Measurements from ENCODE around the gene DND1.
"Not testable (repeated sequence)": the region's sequence is repeated elsewhere in the genome, so short reads cannot be mapped to it uniquely, and the experiment has no call there.

Gene DND1

DNA sequence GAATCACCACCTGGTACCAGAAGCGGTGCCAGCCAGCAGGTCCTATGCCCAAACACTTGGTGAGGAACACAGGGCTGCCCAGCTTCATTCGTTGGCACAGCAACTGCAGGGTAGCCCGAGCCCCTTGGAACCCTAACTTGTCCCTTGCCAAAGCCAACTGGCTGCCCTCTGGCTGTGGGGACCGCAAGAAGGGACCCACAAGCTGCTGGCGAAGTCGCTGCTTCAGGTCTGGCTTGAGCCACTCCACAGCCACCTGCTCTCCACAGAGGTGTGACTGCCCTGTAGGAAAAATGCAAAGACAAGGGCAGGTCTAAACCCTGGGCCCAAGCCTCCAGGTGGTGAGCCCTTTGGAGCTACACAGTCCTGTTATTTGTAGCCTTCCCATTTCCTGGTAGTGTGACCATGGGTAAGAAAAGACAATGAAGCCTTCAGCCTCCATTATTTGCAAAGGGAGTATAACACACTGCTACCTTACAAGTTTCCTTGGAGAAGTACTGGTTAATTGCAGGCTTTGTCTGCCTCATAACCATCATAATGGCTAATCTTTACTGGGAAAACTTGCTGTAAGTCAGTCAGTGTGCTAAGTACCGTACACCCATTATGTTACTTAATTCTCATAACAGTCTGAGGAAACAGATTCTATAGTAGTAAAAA is 1.8 kb downstream of the DND1 start:
- DNase-seq: no peak

DNA sequence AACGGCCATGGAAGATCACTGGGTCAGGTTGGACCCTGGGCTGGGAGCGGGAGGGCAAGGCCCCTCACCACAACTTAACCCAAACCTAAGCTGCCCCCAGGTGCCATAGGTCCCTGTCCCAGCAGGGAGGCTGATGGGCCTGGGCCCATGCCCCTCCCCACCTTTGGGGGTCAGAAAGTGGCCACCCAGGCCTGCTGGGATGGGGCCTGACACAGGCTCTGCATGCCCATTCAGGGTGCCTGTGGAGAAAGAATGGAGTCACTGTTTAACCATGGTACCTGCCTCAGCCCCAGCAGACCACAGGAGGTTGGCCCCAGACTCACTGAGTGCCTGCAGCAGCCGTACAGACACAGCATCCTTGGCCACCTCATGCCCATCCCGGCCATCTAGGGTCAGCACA is 2.3 kb downstream of the DND1 start:
- not testable (repeated sequence) for DNase-seq

DNA sequence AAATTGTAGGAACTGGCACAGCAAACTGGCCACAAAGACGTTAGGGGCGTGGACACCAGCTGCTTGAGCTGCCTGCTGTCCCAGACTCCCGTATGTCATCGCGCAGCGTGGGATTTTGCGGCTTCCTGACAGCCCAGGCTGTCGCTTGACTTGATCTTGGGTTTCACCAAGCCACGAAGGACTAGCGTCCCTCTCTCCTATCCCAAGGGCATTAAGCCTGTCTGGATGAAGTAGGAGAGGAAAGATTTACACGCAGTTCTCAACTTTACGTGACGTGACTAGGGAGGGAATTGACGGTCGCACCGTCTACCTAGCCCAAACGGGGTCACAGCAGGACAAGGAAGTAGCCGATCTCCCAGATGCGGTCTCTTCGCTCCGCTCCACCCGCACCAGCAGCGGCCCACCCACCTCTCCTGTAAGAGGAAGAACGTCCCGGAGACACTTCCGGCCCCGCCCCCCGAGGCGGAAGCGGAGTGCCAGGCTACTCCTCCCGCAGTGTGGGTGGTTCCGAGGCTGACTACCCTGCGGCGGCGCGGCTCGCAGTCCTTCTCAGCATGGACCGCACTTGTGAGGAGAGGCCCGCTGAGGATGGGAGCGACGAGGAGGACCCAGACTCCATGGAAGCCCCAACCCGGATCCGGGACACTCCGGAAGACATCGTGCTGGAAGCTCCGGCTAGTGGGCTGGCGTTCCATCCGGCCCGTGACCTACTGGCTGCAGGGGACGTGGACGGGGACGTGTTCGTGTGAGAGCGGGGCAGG is 8.8 kb downstream of the DND1 start, which contains the start of gene WDR55:
Gene WDR55, plus strand, starts transcription at position 546 of the 761 bp plus-strand sequence. Its CDS starts 9 bp downstream, at position 555.
- DNase-seq: peak; percentile 93

DNA sequence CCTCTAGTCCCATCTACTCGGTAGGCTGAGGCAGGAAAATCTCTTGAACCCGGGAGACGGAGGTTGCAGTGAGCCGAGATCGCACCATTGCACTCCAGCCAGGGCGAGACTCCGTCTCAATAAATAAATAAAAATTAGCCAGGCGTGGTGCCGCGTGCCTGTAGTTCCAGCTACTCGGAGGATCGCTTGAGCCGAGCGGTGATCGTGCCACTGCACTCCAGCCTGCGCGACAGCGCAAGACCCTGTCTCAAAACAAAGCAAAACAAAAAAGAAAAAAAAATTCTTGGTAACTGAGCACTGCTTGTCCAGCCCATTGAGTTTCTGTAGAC is 9.4 kb downstream of the DND1 start:
- DNase-seq: no peak

DNA sequence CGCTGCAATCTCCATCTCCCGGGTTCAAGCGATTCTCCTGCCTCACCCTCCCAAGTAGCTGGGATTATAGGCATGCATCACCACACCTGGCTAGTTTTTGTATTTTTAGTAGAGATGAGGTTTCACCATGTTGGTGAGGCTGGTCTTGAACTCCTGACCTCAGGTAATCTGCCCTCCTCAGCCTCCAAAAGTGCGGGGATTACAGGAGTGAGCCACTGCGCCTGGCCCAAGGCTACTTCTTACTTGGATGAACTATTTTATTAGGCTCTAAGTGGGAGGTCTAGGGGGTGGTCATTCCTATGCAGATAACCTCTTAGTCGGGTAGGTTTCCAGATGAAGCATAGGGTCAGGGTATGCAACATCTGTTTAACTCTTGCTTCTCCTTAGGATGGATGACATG is 13.0 kb downstream of the DND1 start:
- DNase-seq: not testable (repeated sequence)

DNA sequence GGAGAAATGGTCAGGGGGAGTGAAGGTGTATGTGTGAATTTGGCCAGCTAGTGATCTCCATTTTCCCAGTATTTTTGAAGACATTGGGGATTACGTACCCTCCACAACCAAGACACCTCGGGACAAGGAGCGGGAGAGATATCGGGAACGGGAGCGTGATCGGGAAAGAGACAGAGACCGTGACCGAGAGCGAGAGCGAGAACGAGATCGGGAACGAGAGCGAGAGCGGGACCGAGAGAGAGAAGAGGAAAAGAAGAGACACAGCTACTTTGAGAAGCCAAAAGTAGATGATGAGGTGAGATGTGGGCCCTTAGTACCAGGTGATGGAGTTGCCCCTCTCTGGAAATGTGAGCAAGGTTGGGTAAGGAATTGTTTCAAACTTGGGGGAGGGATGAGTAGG is 14.5 kb downstream of the DND1 start:
- no peak for DNase-seq

DNA sequence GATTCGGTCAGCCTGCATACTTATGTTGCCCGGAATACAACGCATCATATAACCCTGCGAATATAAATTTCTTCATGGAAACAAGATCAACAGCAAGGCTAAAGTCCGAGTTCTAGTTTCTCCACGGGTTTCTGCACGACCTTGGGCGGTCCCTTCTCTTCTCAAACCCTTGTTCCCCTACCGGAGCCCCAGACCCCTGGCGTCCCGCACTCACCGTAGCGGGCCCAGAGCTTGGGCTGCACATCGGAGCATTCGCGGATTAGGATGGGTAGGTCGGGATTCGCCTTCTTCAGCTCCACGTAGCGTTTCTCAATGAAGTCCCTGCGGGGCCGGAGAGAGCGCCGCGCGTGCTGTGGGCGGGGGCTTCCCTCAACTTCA is 26.3 kb downstream of the DND1 start:
- no peak for DNase-seq

DNA sequence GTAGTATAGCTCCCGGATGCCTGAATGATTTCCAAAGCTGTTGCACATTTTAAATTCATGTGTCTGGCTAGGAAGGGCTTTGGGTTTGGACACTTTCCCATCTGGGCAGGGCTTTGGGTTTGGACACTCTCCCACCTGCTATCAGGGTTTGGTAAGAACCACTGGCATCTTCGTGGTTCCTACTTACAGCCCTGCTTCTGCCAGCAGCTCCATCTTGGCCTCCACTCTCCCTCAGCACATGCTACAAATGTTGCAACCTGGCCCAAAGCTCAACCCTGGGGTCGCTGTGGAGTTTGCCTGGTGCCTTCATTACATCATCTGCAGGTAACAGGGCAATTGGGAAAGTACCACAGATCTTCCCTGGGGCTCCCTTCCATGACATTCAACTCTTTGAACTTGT is 30.7 kb downstream of the DND1 start:
- DNase-seq: no peak

DNA sequence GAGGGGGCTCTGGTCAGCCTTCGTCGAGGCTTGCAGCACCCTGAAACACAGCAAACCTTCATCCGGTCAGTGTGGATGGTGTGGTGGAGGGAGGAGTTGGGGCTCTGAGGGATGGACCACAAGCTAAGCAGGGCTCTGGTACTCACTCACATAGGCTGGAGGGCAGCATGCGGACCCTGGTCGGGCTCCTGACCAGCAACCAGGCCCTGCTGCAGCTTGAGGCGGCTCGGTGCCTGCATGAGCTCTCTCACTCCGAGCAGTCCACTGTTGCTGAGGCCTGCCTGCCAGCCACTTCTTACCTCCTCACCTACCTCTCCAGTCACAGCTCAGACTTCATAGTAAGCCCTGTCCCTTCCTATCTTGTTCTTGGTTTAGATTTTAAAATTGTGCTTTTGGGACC is 31.7 kb downstream of the DND1 start:
- DNase-seq: no peak

DNA sequence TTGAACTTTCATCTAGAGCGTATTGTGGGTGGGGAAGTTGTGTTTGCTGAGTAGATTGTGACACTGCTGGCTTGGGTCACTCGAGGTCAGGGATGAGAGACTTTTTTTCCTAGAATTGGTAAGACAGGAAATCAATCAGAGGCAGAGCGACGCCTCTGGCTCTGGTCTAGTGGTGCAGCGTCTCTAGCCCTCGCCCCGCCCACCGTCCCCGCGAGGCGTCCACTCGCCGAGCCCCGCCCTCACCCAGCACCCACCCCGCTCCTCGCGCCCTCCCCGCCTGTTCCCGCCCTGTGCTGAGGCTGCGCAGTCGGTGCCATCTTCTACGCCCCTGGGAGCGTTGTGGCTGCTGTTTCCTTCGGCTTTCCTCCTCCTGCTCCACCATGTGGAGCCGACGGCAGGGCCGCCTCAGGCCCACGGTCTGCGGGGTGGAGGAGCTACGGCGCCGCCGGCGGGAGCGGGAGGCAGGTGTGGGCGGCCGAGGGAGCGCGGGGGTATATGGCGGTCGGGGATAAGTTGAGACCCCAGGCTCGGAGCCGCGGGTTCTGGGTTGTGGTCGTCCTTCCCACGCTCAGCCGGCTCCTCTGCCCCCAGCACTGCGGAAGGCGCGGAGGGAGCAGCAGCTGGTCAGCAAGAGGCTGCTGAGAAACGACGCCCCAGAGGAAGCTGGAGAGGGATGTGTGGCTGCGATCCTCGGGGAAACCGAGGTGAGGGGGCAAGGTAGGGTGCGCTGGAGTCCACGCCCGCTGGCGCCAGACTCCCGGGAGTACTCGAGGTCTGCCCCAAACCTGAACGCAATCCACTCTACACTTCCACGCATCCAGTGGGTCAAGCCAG is 34.0 kb downstream of the DND1 start, which contains the start of gene TMCO6:
Gene TMCO6, plus strand, starts transcription at position 304 of the 834 bp plus-strand sequence. Its CDS starts 77 bp downstream, at position 381.
- peak; percentile 91 for DNase-seq

DNA sequence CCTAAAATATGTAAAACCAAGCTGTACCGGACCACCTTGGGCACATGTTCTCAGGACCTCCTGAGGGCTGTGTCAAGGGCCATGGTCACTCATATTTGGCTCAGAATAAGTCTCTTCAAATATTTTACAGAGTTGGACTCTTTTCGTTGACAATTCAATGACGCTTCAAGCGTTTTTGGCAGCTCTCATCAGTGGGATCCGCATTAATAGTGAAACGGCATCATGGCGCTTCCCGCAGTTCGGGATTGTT is 34.6 kb downstream of the DND1 start:
- DNase-seq: not testable (repeated sequence)

DNA sequence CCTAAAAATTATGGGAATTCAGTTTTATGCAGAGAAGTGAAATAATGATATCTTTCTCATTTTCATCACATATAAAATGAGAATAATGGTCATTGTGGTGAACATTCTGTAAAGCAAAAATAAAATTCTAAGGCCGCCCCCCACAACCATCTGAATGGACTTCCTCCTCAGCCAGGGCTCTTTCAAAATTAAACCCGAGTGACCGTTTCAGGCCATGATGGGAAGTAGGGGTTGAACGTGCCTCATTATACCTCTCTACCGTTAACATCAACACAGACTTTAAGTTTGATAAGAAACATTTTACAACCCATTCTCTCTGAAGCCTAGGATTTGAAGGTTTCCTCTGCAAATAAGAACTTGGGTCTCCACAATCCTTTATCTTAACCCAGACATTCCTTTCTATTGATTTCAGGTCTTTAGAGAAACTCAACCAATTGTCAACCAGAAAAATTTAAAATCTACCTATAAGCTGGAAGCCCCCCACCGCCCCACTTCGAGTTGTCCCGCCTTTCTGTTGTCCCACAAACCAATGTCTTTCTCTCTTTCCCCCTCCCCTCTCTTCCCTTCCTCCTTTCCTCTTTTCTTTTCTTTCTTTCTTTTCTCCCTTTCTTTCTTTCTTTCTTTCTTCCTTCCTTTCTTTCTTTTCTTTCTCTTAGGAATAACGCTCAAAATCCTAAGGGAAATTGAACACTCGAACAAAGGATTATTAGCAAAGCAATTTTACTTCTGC is 35.8 kb downstream of the DND1 start:
- DNase-seq: no peak

DNA sequence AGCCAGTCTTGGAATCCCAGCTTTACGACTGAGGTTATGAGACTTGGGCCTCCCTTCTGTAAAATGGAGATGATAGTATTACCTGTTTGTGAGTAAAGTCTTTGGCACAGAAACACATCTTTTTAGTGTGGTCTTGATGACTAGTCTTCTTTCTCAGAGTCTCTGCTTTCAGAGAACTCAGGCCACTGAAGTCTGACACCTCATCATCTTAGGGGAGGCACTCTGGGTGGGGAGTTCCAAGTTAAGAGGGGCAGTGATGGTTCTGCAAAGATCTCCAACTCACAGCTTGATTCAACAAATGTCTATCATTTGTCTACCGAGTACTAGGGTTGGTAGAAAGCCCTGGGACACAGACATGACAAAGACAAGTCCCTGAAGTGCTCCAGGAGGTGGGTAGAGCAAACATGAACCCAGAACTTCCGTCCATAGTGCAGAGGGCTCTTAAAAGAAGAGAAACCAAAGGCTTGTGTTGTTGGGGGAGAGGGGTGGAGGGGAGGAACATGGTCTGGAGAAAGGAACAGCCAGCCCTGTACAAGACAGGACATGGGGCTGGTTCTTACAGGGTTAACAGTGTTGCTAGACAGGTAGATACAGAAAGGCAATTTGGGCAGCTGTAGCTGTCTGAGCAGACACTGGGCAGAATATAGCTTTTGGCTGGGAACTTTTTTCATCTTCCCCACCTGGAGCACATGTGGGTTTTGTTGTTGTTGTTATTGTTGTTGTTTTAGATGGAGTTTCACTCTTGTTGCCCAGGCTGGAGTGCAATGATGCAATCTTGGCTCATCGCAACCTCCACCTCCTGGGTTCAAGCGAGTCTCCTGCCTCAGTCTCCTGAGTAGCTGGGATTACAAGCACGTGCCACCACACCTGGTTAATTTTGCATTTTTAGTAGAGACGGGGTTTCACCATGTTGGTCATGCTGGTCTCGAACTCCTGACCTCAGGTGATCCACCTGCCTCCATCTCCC is 37.8 kb downstream of the DND1 start:
- no peak for DNase-seq

DNA sequence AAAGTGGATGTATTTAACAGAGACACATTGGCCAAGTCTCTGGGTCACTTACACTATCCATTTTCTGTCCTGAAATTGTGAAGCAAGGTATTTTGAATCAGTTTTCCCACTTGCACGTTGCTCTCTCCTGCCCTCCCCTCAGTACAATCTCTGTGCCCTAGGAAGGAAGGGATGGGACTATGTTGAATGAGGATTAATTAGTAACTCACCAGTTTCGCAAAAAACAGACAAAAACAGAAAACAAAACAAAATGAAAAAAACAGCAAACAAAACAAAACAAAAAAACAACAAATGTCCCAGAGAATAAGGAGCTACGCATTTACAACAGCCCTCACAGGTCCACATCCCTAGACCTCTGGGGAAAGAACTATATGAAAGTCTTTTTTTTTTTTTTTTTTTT is 39.3 kb downstream of the DND1 start:
- DNase-seq: no peak

DNA sequence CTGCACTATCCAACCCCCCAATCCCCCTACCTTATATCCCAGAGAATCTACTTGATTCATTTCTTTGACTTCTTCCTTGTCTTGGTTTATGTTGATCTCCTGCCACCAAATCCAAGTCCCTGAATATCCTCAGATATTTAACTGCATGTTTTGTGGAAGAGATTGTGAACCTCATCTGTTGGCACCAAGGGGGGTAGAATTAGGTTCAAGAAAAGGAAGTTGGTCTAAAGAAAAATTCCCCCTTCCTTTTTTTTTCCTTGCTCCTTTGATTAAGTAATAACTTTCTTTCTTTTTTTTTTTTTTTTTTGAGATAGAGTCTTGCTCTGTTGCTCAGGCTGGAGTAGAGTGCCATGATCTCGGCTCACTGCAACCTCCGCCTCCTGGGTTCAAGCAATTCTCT is 39.9 kb downstream of the DND1 start:
- no peak for DNase-seq

DNA sequence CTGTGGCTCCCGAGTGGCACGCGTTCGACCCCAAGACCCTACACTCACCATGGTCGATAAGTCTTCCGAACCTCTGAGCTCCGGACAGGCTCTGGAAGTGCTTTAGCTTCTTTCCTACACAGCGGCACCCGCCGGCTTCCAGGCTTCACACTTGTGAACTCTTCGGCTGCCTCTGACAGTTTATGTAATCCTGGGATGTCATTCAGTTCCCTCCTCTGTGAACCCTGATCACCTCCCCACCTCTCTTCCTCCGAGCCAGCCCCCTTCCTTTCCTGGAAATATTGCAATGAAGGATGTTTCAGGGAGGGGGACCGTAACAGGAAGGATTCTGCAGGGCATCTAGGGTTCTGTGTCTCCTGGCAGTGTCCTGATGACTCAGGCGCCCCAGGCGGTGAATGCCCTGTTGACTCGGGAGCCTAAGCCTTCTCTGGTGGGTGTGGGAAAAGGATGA is 40.3 kb downstream of the DND1 start, which contains the start of gene CD14:
Gene CD14, minus strand, starts transcription at position 155 of the 451 bp plus-strand sequence. Its CDS starts 104 bp downstream, at position 51.
- DNase-seq: no peak

DNA sequence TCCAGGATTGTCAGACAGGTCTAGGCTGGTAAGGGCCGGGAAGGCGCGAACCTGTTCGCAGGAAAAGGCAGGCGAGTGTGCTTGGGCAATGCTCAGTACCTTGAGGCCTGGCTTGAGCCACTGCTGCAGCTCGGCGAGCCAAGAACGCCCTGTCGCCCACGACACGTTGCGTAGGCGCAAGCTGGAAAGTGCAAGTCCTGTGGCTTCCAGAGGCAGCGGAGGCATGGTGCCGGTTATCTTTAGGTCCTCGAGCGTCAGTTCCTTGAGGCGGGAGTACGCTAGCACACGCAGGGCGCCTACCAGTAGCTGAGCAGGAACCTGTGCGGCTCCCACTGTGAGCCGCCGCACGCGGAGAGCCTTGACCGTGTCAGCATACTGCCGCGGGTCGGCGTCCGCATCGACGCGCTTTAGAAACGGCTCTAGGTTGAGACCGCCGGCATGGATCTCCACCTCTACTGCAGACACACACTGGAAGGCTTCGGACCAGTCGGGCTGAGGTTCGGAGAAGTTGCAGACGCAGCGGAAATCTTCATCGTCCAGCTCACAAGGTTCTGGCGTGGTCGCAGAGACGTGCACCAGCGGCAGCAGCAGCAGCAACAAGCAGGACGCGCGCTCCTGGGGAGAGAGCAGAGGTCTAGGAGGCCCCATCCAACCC is 40.9 kb downstream of the DND1 start:
- DNase-seq: no peak

DNA sequence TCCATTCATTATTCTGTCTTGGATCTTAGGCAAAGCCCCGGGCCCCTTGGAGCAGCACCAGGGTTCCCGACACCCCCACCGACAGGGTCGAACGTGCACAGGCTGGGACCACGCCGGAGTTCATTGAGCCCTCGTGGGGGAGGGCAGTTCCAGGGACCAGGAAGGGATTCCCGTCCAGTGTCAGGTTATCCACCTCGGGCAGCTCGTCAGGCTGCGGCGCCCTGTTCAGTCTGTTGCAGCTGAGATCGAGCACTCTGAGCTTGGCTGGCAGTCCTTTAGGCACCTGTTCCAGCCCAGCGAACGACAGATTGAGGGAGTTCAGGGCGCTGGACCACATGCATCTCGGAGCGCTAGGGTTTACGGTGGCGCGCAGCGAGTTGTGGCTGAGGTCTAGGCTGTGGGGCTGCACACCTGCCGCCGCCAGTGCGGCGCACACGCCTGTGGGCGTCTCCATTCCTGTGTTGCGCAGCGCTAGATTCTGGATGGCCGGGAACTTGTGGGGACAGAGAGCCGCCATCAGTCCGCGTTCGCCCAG is 41.5 kb downstream of the DND1 start:
- DNase-seq: no peak

DNA sequence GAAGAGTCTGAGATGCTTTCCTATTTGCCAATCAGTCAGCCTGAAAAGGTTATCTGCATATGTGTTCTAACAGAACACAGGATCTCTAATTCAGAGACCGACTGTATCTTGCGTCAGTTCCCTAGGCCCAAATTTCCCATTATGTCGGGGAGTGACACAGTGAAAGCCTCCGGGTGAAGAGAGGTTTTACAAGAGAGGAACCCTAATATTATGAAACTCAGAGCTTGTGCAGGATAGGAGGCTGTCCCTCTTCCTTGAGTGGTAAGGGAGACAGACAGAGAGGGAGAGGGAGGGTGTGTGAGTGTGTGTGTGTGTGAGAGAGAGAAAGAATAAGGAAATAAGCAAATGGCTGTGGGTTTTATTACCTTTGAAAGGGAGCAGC is 42.3 kb downstream of the DND1 start:
- DNase-seq: no peak

DNA sequence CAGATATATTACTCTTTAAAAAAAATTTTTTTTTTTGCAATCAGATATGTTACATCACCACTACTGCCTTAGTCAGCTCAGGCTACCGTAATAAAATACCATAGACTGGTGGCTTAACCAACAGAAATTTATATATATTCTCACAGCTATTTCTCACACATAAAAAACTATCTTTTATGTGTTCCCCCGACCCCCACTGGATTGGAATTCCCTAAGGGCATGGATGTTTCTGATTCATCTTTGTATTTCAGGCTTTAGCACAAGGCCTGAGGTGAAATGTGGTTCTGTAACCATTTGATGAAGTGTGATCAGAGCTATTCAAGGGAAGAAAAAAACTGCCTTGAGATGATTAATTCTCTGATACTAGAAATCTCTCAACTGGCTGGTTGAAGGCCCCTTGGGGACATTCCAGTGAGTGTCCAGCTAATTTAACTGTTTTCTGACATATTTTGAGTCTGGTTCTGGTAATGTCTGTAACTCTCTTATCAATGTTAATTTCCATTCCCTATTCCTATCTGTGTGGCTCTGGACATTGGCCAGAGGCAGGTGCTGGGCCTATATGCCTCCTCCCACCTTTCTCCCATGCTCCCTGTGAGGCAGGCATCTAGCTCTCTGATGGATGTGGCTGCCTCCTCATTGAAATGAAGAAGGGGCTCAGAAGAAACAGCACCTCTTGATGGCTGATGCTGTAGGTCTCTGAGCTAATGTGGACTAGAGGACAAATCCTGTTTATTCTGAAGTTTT is 42.9 kb downstream of the DND1 start:
- DNase-seq: no peak

Measured in NCI-H2029 (cell line).